ENCODE results near the gene PF4V1.

The PF4V1 gene

DNA sequence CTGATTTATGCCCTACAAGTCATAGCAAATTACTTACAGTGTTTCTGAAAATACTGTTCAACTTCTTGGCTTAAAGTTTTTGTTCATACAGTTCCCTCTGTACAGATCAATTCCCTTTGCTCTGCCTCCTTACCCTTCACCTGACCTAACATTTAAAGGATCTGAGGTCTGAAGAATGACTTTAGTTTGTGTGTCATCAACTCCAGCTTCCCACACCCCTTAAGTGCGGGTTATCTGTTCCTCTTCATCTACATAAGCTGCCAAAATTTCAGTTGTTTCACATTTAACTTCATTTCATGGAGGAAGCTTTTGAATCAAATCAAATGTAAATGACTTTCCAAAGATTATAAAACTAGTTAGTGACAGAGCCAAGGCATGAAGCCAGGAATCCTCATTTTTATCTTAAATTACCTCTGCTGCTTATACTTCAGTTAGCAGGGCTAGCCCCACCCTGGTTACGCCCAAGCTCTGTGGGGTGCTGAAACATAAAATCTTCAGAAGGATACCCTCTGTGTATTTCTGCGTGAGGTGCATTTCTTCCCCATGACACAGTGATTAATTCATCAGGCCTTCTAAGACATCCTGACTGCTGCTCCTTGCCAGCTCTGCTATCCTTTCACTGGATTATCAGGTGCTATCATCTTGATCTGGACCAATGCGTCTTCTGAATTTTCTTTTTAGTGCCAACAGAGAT, 32.6 kb downstream of the PF4V1 start:
- Histone ChIP-seq H3K27me3 (ENCODE audit: low read depth, low read length) (no peaks in the 10 kb centered on the region), H3K9ac (ENCODE audit: low read length) (no peak overlapping the region), H3K4me3 (ENCODE audit: low read length) (no peak overlapping the region), H3K9me3 (ENCODE audit: insufficient read depth, low read length) (no peaks in the 10 kb centered on the region), H3K36me3 (replicated peaks; ENCODE audit: low read depth, low read length) (no peaks in the 10 kb centered on the region), H2AFZ (ENCODE audit: low read depth, low read length) (no peak overlapping the region), H4K20me1 (ENCODE audit: insufficient read depth, low read length) (no peaks in the 10 kb centered on the region), H3K27ac (ENCODE audit: low read length) (no peak overlapping the region), H3K4me2 (ENCODE audit: low read length) (no peak overlapping the region), H3K79me2 (ENCODE audit: low read length) (no peaks in the 10 kb centered on the region), H3K4me1 (ENCODE audit: low read length) (no peaks in the 10 kb centered on the region)
- TF ChIP-seq, protein P1, sequence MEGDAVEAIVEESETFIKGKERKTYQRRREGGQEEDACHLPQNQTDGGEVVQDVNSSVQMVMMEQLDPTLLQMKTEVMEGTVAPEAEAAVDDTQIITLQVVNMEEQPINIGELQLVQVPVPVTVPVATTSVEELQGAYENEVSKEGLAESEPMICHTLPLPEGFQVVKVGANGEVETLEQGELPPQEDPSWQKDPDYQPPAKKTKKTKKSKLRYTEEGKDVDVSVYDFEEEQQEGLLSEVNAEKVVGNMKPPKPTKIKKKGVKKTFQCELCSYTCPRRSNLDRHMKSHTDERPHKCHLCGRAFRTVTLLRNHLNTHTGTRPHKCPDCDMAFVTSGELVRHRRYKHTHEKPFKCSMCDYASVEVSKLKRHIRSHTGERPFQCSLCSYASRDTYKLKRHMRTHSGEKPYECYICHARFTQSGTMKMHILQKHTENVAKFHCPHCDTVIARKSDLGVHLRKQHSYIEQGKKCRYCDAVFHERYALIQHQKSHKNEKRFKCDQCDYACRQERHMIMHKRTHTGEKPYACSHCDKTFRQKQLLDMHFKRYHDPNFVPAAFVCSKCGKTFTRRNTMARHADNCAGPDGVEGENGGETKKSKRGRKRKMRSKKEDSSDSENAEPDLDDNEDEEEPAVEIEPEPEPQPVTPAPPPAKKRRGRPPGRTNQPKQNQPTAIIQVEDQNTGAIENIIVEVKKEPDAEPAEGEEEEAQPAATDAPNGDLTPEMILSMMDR (IDR thresholded peaks at IDR 0.05; ENCODE audit: low read depth, low read length): no peak
- no peak for TF ChIP-seq EZH2phosphoT487 (IDR thresholded peaks at IDR 0.05; ENCODE audit: low read depth)

DNA sequence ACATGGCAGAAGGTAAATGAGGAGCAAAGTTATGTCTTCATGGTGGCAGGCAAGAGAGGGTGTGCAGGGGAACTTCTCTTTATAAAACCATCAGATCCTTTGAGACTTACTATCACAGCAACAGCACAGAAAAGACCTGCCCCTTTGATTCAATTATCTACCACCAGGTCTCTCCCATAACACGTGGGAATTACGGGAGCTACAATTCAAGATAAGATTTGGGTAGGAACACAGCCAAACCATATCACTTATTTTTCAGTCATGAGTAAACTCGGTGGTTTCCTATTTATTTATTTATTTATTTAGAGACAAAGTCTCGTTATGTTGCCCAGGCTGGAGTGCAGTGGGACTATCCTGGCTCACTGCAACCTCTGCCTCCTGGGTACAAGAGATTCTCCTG, 38.2 kb downstream of the PF4V1 start:
- H3K9me3 ChIP-seq (ENCODE audit: insufficient read depth, low read length): no peaks in the 10 kb centered on the region

DNA sequence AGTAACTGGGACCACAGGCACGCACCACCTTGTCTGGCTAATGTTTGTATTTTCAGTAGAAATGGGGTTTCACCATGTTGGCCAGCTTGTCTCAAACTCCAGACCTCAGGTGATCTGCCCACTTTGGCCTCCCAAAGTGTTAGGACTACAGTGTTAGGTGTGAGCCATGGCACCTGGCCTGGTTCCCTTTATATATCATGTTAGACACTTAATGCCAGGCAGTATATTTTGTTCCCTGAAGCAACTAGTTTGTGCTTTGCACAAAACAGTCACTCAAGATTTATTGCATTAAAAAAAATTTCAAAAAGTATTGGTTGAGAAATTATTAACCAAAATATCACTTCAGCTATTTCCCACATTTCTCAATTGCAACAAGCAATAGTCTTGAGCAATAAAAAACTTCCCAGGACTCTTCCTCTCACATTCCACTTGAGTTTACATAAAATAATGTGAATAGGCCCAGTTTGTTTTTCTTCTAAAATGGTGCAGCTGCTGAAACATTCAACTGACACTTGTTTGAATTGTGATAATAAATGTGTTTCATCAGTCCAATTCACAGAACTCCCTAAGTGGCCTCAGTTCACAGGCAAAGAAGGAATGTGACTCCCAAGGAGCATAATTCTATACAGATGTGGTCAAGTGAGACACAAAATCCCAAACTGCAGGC, 38.8 kb downstream of the PF4V1 start:
- Histone ChIP-seq H3K9ac (ENCODE audit: low read length) (no peak overlapping the region), H3K4me3 (ENCODE audit: low read length) (no peak overlapping the region), H3K4me1 (ENCODE audit: low read length) (no peaks in the 10 kb centered on the region), H4K20me1 (ENCODE audit: insufficient read depth, low read length) (no peaks in the 10 kb centered on the region), H3K9me3 (ENCODE audit: insufficient read depth, low read length) (no peaks in the 10 kb centered on the region), H3K36me3 (replicated peaks; ENCODE audit: low read depth, low read length) (no peaks in the 10 kb centered on the region), H3K4me2 (ENCODE audit: low read length) (no peak overlapping the region), H3K79me2 (ENCODE audit: low read length) (no peaks in the 10 kb centered on the region), H2AFZ (ENCODE audit: low read depth, low read length) (no peak overlapping the region), H3K27ac (ENCODE audit: low read length) (no peak overlapping the region), H3K27me3 (ENCODE audit: low read depth, low read length) (no peaks in the 10 kb centered on the region)
- TF ChIP-seq EZH2phosphoT487 (IDR thresholded peaks at IDR 0.05; ENCODE audit: low read depth): no peak
- TF ChIP-seq, protein P1 (IDR thresholded peaks at IDR 0.05; ENCODE audit: low read depth, low read length): no peak

More for the DNA sequence above, 38.2 kb downstream of the PF4V1 start:
- Histone ChIP-seq H3K4me3 (ENCODE audit: low read length) (no peak overlapping the region), H3K27me3 (ENCODE audit: low read depth, low read length) (no peaks in the 10 kb centered on the region), H3K79me2 (ENCODE audit: low read length) (no peaks in the 10 kb centered on the region), H3K4me1 (ENCODE audit: low read length) (no peaks in the 10 kb centered on the region), H4K20me1 (ENCODE audit: insufficient read depth, low read length) (no peaks in the 10 kb centered on the region), H2AFZ (ENCODE audit: low read depth, low read length) (no peak overlapping the region), H3K36me3 (replicated peaks; ENCODE audit: low read depth, low read length) (no peaks in the 10 kb centered on the region), H3K9ac (ENCODE audit: low read length) (no peak overlapping the region), H3K4me2 (ENCODE audit: low read length) (no peak overlapping the region), H3K27ac (ENCODE audit: low read length) (no peak overlapping the region)
- TF ChIP-seq, protein P1 (IDR thresholded peaks at IDR 0.05; ENCODE audit: low read depth, low read length): no peak
- TF ChIP-seq EZH2phosphoT487 (IDR thresholded peaks at IDR 0.05; ENCODE audit: low read depth): no peak

DNA sequence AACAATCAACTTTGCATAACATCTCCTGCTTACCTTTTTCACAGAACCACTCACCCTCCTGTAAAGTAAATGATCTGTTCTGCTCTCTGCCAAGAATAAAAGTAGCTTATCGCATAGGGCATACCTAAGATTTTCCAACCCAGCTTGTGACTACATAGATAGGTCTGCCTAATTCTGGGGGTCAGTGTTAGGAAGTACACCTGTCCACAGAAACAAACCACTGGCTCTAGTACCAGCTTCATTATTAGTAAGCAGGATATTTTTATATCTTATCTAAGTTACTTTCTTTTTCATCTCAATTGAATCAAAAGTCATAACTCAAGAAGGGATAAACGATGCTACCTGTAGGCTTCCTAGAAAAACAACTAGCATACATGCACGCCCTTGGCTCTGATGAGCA, 39.9 kb downstream of the PF4V1 start:
- no peaks in the 10 kb centered on the region for H3K4me1 ChIP-seq (ENCODE audit: low read length)
- no peak overlapping the region for H3K4me3 ChIP-seq (ENCODE audit: low read length)
- TF ChIP-seq, protein P1 (IDR thresholded peaks at IDR 0.05; ENCODE audit: low read depth, low read length): no peak
- TF ChIP-seq EZH2phosphoT487 (IDR thresholded peaks at IDR 0.05; ENCODE audit: low read depth): no peak
- H4K20me1 ChIP-seq (ENCODE audit: insufficient read depth, low read length): no peaks in the 10 kb centered on the region
- no peaks in the 10 kb centered on the region for H3K36me3 ChIP-seq (replicated peaks; ENCODE audit: low read depth, low read length)
- H2AFZ ChIP-seq (ENCODE audit: low read depth, low read length): no peak overlapping the region
- H3K9ac ChIP-seq (ENCODE audit: low read length): no peak overlapping the region
- no peak overlapping the region for H3K4me2 ChIP-seq (ENCODE audit: low read length)
- H3K79me2 ChIP-seq (ENCODE audit: low read length): no peaks in the 10 kb centered on the region
- H3K27me3 ChIP-seq (ENCODE audit: low read depth, low read length): no peaks in the 10 kb centered on the region
- H3K27ac ChIP-seq (ENCODE audit: low read length): no peak overlapping the region
- H3K9me3 ChIP-seq (ENCODE audit: insufficient read depth, low read length): no peaks in the 10 kb centered on the region
